WTC11 (cell line): Measurements from ENCODE around the gene ACTN1. TPM values are rescaled to one million over a fixed set of nuclear protein-coding genes. Genes with fewer than 3 reads are reported as not detected.

Source experiments
- ATAC-seq: fragments of 200-7000 bp; cut with Tn5 transposase; 2 replicates; pipeline ENCODE4 v1.10.0; 2021; ENCODE audit warnings: mild to moderate bottlenecking, moderate library complexity
- CTCF ChIA-PET: fragments of 300-600 bp; sonication (Branson Sonifier 250); formaldehyde crosslinking; loops from one replicate; lab custom pipeline; 2021; ENCODE audit warnings: antibody characterized with exemption; lab: Charles Lee
- POLR2A ChIA-PET: fragments of 350-600 bp; sonication (Branson Sonifier 250); formaldehyde crosslinking; loops from one replicate; lab custom pipeline; 2021; ENCODE audit warnings: antibody characterized with exemption; lab: Charles Lee
- DNase-seq: peaks from one replicate; pipeline ENCODE4 v3.0.0; 2021; ENCODE audit warnings: low spot score
- H3K27ac Mint-ChIP-seq: 2 replicates; pipeline ENCODE4 v1.8.0; 2021; ENCODE audit warnings: mixed read lengths
- H3K27me3 Mint-ChIP-seq: 2 replicates; pipeline ENCODE4 v1.8.0; 2021; ENCODE audit warnings: low read depth, mild to moderate bottlenecking, moderate library complexity, mixed read lengths
- H3K36me3 Mint-ChIP-seq: 2 replicates; pipeline ENCODE4 v1.8.0; 2021; ENCODE audit warnings: mixed read lengths
- H3K4me1 Mint-ChIP-seq: 2 replicates; pipeline ENCODE4 v1.8.0; 2022; ENCODE audit warnings: mixed read lengths
- H3K4me3 Mint-ChIP-seq: 2 replicates; pipeline ENCODE4 v1.8.0; 2021; ENCODE audit warnings: mild to moderate bottlenecking, moderate library complexity, mixed read lengths
- H3K9me3 Mint-ChIP-seq: 2 replicates; pipeline ENCODE4 v1.8.0; 2021; ENCODE audit warnings: mixed read lengths
- AR ChIP-seq: fragments of 250-450 bp; sonication (Bioruptor Pico); IDR thresholded peaks from 2 replicates; pipeline ENCODE4 v1.9.0; 2021; ENCODE audit warnings: mild to moderate bottlenecking
- ARID4B ChIP-seq: sonication (generic); formaldehyde crosslinking; IDR thresholded peaks from 2 replicates; pipeline ENCODE4 v1.8.0; 2023; ENCODE audit warnings: missing genetic modification reagents, mild to moderate bottlenecking, borderline replicate concordance
- ATF2 ChIP-seq: sonication (generic); formaldehyde crosslinking; IDR thresholded peaks from 2 replicates; pipeline ENCODE4 v1.8.1; 2022; ENCODE audit warnings: low read depth, missing genetic modification reagents, borderline replicate concordance
- CBFB ChIP-seq: sonication (generic); formaldehyde crosslinking; IDR thresholded peaks from 2 replicates; pipeline ENCODE4 v1.8.1; 2022; ENCODE audit warnings: mild to moderate bottlenecking, low read depth, missing genetic modification reagents
- CREB1 ChIP-seq: sonication (generic); formaldehyde crosslinking; IDR thresholded peaks from 2 replicates; pipeline ENCODE4 v1.8.0; 2023; ENCODE audit warnings: mild to moderate bottlenecking, missing genetic modification reagents
- GABPB1 ChIP-seq: sonication (generic); formaldehyde crosslinking; IDR thresholded peaks from 2 replicates; pipeline ENCODE4 v1.8.1; 2023; ENCODE audit warnings: mild to moderate bottlenecking, missing genetic modification reagents
- MYBL2 ChIP-seq: sonication (generic); formaldehyde crosslinking; IDR thresholded peaks from 2 replicates; pipeline ENCODE4 v1.8.1; 2023; ENCODE audit warnings: mild to moderate bottlenecking, moderate library complexity, missing genetic modification reagents
- NR3C1 ChIP-seq: sonication (generic); formaldehyde crosslinking; conservative IDR thresholded peaks from 2 replicates; pipeline ENCODE4 v1.8.1; 2023; ENCODE audit warnings: low read depth, mild to moderate bottlenecking, missing genetic modification reagents
- RELA ChIP-seq: sonication (generic); formaldehyde crosslinking; IDR thresholded peaks from 2 replicates; pipeline ENCODE4 v1.8.1; 2022; ENCODE audit warnings: missing genetic modification reagents, mild to moderate bottlenecking, borderline replicate concordance
- TCF7 ChIP-seq: sonication (generic); formaldehyde crosslinking; IDR thresholded peaks from 2 replicates; pipeline ENCODE4 v1.8.0; 2022; ENCODE audit warnings: mild to moderate bottlenecking, low read depth, missing genetic modification reagents, moderate library complexity
- USF1 ChIP-seq: sonication (generic); formaldehyde crosslinking; IDR thresholded peaks from 2 replicates; pipeline ENCODE4 v1.8.0; 2022; ENCODE audit warnings: mild to moderate bottlenecking, missing genetic modification reagents
- ZBTB43 ChIP-seq: sonication (generic); formaldehyde crosslinking; IDR thresholded peaks from 2 replicates; pipeline ENCODE4 v1.8.1; 2023; ENCODE audit warnings: mild to moderate bottlenecking, missing genetic modification reagents
- ZNF138 ChIP-seq: sonication (generic); formaldehyde crosslinking; conservative IDR thresholded peaks from 2 replicates; pipeline ENCODE4 v1.8.1; 2022; ENCODE audit warnings: mild to moderate bottlenecking, moderate library complexity, missing genetic modification reagents
- ZNF532 ChIP-seq: fragments of 250-450 bp; sonication (Bioruptor Pico); IDR thresholded peaks from 2 replicates; pipeline ENCODE4 v1.9.0; 2021; ENCODE audit warnings: mild to moderate bottlenecking, borderline replicate concordance
- ZSCAN18 ChIP-seq: fragments of 250-450 bp; sonication (Bioruptor Pico); IDR thresholded peaks from 2 replicates; pipeline ENCODE4 v2.1.2; 2022; ENCODE audit warnings: mild to moderate bottlenecking, moderate library complexity
- total RNA-seq: library from RNA; stranded (reverse); gene quantifications from 3 replicates; pipeline ENCODE4 v1.2.3, GENCODE V29; 2021

ACTN1 gene
- total RNA-seq, 1 experiment from 2014 or later: 196 TPM

- no peaks in the 10 kb centered on the region for H3K27me3 Mint-ChIP-seq
- peaks cover 76% of the 10 kb centered on the region for H3K36me3 Mint-ChIP-seq
- H3K4me1 Mint-ChIP-seq: no peaks in the 10 kb centered on the region
- no peak overlapping the region for H3K27ac Mint-ChIP-seq
- no peak overlapping the region for H3K4me3 Mint-ChIP-seq
- no peak for DNase-seq
- H3K9me3 Mint-ChIP-seq: no peaks in the 10 kb centered on the region
- no peak for TF ChIP-seq ARID4B (CRISPR knock-in tag)
- no peak for TF ChIP-seq CBFB
- no peak for TF ChIP-seq ZNF138
- no peak for TF ChIP-seq ATF2 (CRISPR knock-in tag)
- no peak for TF ChIP-seq ZSCAN18
- TF ChIP-seq RELA (CRISPR knock-in tag): no peak
- TF ChIP-seq ZNF532: no peak
- TF ChIP-seq TCF7 (CRISPR knock-in tag): no peak
- no peak for TF ChIP-seq GABPB1 (CRISPR knock-in tag)
- no peak for ATAC-seq
- ChIA-PET CTCF (interaction anchor here (1.4 to 2.5 kb wide), 2 partner anchors 21 to 202 kb away, joined by 3 to 7 read pairs; no protein-coding TSS in a partner anchor), POLR2A (no interaction called here)
Measured at GRCh38 chr14:68905107-68905895, 73.8 kb downstream of the ACTN1 start.

GRCh38 chr14:68902357-68902756 is 76.7 kb downstream of the ACTN1 start:
- ChIA-PET CTCF (interaction anchor here (1.8 kb wide), 1 partner anchor 9 kb away, joined by 5 read pairs; no protein-coding TSS in a partner anchor), POLR2A (no interaction called here)
- peaks cover 69% of the 10 kb centered on the region for H3K36me3 Mint-ChIP-seq
- H3K4me3 Mint-ChIP-seq: no peak overlapping the region
- ATAC-seq (no peak), DNase-seq (no peak)
- no peaks in the 10 kb centered on the region for H3K4me1 Mint-ChIP-seq
- no peak overlapping the region for H3K27ac Mint-ChIP-seq
- no peaks in the 10 kb centered on the region for H3K9me3 Mint-ChIP-seq
- no peaks in the 10 kb centered on the region for H3K27me3 Mint-ChIP-seq
- no peak for TF ChIP-seq NR3C1 (CRISPR knock-in tag)
- TF ChIP-seq ZBTB43 (CRISPR knock-in tag): no peak
- TF ChIP-seq USF1 (CRISPR knock-in tag): no peak
- no peak for TF ChIP-seq MYBL2 (CRISPR knock-in tag)
- no peak for TF ChIP-seq AR
- no peak for TF ChIP-seq CREB1 (CRISPR knock-in tag)
